Activated CD4-positive, alpha-beta memory T cell treated with anti-CD3 and anti-CD28 coated beads, Interleukin-2, amount 10 ng/mL, durations not matched to agents 7 days and 5 days (primary cell): Measurements from ENCODE around the gene PRKAA1. TPM values are rescaled to one million over a fixed set of nuclear protein-coding genes. Genes with fewer than 3 reads are reported as not detected.
A peak's percentile ranks its signal among the peaks of the same experiment; 100 is the strongest.
"Not testable (repeated sequence)": the region's sequence is repeated elsewhere in the genome, so short reads cannot be mapped to it uniquely, and the experiment has no call there.

Experiments used
- CTCF ChIA-PET: fragments of 350-600 bp; sonication (Branson Sonifier 250); formaldehyde crosslinking; loops from one replicate; lab custom pipeline; 2021; ENCODE audit warnings: antibody characterized with exemption, inconsistent platforms; lab: Charles Lee
- POLR2A ChIA-PET: fragments of 350-600 bp; sonication (Branson Sonifier 250); formaldehyde crosslinking; loops from one replicate; lab custom pipeline; 2021; ENCODE audit warnings: antibody characterized with exemption; lab: Charles Lee
- DNase-seq: peaks from one replicate; pipeline ENCODE4 v3.0.0-alpha.2; 2020
- H3K27ac Mint-ChIP-seq: one replicate; pipeline ENCODE4 v1.8.0; 2021; ENCODE audit warnings: mild to moderate bottlenecking, mixed read lengths
- H3K27me3 Mint-ChIP-seq: one replicate; pipeline ENCODE4 v1.8.0; 2021; ENCODE audit warnings: mixed read lengths
- H3K36me3 Mint-ChIP-seq: one replicate; pipeline ENCODE4 v1.8.0; 2021; ENCODE audit warnings: low read depth, mixed read lengths
- H3K4me1 Mint-ChIP-seq: one replicate; pipeline ENCODE4 v1.8.0; 2021; ENCODE audit warnings: mixed read lengths
- H3K4me3 Mint-ChIP-seq: one replicate; pipeline ENCODE4 v1.8.0; 2021; ENCODE audit warnings: mild to moderate bottlenecking, mixed read lengths
- H3K9me3 Mint-ChIP-seq: one replicate; pipeline ENCODE4 v1.8.0; 2021; ENCODE audit warnings: mixed read lengths
- total RNA-seq, 2 experiments: library from RNA; stranded (reverse); gene quantifications; one replicate each; pipeline ENCODE4 v1.2.3, GENCODE V29; 2021

PRKAA1 gene
- total RNA-seq, 2 experiments from 2014 or later, result 76.6 to 77.7 TPM

DNA sequence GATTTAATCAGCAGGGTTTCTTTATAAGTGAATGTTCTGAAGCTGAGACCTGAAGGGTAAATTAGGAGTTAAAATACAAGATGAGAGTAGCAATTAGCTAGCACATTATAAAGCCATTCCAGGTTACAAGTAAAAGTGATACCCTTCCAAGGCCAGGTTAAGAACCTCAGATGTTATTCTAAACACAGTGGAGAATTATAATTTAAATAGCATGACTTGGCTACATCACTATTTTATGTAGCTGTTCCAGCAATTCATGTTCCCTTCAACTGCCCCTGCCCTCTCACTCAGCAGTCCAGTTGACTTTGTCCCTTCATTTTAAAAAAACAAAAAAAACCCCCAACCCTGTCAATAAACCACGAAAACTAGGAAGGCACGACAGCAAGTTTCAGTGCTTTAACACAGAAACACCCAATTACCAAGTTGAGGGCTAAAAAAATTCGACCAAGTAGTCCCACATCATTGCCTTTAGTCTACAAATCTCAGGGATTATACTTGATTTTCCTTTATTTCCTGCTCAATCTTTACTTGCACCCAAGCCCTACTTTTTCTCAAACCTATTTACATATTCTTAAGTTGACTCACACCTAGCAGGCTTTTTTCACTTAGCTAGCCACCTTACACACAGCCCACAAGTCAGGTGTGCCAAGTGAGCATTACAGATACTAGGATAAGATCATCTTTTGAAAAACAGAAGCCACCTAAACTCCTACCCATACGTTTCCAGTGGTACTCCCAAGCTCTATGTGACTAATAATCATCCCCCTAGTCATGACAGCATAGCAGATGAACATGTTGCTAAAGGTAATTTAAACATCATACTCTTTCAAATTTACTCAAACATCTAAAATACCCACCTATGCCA, 33.4 kb upstream of the PRKAA1 start:
- ChIA-PET CTCF (interaction anchor here (0.6 to 1.9 kb wide), 4 partner anchors 10 to 1253 kb away, joined by 3 to 4 read pairs (median 4); partner anchors contain the start of genes CARD6 and TTC33), POLR2A (interaction anchor here (1.2 to 4.5 kb wide), 6 partner anchors 8 to 147 kb away, joined by 3 to 19 read pairs (median 7); no protein-coding TSS in a partner anchor)
- Mint-ChIP-seq H3K27me3 (no peaks in the 10 kb centered on the region), H3K36me3 (peaks cover 86% of the 10 kb centered on the region), H3K9me3 (no peaks in the 10 kb centered on the region), H3K4me1 (peaks cover 65% of the 10 kb centered on the region), H3K4me3 (peak overlapping the region; percentile 12), H3K27ac (peak overlapping the region; percentile 50)
- DNase-seq, result no peak

DNA sequence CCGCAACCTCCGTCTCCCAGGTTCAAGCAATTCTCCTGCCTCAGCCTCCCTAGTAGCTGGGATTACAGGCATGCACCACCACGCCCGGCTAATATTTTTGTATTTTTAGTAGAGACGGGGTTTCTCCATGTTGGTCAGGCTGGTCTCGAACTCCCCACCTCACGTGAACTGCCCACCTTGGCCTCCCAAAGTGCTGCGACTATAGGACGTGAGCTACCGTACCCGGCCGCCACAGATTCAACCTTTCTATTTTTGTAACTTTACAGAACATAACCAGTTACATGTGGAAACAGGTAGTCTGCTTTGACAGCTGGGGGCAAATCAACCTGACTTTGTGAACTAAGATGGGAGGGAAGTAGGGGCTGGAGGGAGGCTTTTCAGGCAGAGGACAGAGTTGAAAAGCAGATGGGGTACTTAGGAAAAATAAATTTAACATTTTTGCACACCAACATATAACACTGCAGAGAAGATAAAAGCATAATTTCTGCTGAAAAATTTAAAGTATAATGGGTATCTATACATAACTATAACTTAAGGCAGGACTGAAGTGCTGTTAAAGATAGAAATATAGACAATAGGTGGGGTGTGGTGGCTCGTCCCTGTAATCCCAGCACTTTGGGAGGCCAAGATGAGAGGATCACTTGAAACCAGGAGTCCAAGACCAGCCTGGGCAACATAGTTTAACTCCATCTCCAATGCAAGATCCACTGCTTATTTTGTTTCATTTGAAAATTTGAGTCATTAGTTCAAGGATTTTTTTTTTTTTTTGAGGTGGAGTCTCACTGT, 31.8 kb upstream of the PRKAA1 start:
- no peak overlapping the region for H3K27ac Mint-ChIP-seq
- POLR2A ChIA-PET, result interaction anchor here (0.7 to 4.1 kb wide), 7 partner anchors 9 to 145 kb away, joined by 3 to 16 read pairs (median 4); partner anchors contain the start of gene TTC33
- H3K4me3 Mint-ChIP-seq, result no peak overlapping the region
- H3K27me3 Mint-ChIP-seq, result no peaks in the 10 kb centered on the region
- no peaks in the 10 kb centered on the region for H3K9me3 Mint-ChIP-seq
- peaks cover 50% of the 10 kb centered on the region for H3K4me1 Mint-ChIP-seq
- peaks cover 87% of the 10 kb centered on the region for H3K36me3 Mint-ChIP-seq
- no peak for DNase-seq
- CTCF ChIA-PET, result no interaction called here

DNA sequence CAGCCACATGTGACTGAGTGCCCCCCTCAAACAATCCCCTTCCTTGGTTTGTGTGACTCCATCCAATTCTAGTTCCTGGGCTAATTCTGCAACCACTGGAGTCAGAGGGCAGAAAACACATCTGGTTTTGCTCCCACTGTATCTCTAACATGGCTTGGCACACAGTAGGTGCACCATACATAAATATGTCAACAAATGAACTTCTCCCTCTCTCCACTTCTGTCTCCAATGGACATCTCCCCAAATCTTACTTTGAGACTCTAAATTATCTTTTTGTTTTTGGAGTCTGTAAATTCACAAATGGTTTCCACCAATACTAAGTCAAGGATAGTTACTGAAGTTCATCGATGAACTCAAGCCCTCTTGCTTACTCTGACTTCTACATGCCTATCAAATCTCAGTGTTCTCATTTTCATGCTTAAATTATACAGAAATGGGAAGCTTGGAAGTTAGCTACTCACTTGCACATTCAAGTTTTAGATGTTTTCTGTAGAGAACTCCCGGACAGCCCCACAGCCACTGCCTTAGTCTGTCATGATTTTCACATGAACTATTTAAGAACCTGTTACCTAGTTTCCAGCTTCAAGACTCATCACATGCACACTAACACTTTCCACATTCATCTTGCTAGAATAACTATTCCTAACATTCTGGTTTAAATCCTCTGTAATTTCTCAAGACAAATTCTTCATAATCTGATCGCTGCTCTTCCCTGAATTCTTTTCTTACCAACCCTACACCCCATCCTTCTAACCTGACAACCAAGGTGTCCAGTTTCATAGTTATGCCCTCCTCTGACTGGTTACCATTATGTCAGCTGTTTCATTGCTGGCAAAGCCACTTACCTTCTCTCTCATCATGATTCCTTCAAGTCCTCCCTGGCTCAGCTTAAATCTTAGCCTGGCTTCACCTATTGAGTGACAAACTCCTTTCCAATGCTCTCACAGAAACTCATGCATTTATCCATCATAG, 30.8 kb upstream of the PRKAA1 start:
- ChIA-PET CTCF (no interaction called here), POLR2A (interaction anchor here (0.6 to 4.1 kb wide), 4 partner anchors 8 to 74 kb away, joined by 3 to 16 read pairs (median 5); partner anchors contain the start of gene TTC33)
- Mint-ChIP-seq H3K27me3 (no peaks in the 10 kb centered on the region), H3K4me1 (peaks cover 47% of the 10 kb centered on the region), H3K27ac (peak overlapping the region; percentile 17), H3K4me3 (no peak overlapping the region), H3K9me3 (no peaks in the 10 kb centered on the region), H3K36me3 (peaks cover 78% of the 10 kb centered on the region)
- DNase-seq, result no peak

DNA sequence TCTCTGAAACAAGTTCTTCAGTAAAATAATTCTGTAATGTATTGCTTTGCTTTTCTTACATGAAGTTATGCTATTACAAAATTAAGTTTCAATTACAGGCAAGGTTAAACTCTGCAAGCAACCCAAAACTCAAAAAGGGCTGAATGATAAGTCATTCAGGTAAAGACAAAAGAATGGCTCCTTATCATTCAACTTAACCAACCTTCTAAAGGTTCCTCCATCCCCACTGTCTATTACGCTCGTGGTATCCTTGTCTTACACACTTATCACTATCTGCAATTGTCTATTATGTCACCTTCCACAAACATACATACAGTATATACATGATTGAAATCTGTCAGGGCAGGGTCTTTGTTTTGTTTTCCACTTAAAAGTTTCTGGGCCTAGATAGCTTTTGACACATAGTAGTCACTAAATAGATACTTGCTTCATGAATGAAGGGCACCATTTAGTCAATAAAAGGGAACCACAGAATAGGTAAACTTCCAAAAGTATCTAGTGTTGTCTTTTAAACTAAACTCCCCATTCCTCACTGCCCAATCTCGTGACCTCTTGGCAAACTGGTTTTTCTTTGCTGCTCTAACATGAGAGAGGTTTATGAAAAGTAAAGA, 30.0 kb upstream of the PRKAA1 start:
- DNase-seq, result no peak
- Mint-ChIP-seq H3K27me3 (no peaks in the 10 kb centered on the region), H3K9me3 (no peaks in the 10 kb centered on the region), H3K27ac (no peak overlapping the region), H3K36me3 (peaks cover 69% of the 10 kb centered on the region), H3K4me3 (no peak overlapping the region), H3K4me1 (peaks cover 40% of the 10 kb centered on the region)
- ChIA-PET CTCF (no interaction called here), POLR2A (interaction anchor here (1.7 kb wide), 1 partner anchor 73 kb away, joined by 7 read pairs; the partner anchor contains the start of gene TTC33)

DNA sequence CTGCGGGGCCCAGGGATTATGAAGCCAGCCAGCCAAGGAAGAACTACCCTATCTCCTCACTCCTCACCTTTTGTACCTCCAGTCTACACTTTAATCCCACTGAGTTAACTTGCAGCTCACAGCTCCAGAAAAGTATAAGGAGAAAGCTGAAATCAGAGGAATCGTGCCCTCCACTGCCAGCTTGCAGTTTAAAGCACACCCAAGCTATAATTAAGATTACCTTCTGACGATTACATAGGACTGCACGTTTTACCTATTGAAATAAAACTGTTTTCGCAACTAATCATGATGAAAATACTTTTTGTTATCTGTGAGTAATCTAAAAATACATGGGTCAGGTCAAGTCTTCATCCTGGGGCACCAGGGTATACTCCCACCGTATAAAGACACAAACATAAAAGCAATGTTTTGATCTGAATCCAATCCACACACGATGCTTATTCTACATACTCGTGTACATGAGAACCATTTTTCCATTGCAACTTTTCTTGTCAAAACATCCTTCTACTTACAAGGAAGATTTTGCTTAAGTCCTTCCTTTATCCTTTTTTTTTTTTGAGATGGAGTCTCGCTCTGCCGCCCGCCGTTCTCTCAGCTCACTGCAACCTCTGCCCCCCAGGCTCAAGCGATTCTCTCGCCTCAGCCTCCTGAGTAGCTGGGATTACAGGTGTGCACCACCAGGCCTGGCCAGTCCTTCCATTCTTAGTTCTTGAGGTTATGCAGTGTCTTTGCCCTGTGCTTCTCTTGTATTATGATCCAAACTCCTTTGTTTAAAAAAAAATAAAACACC, 29.2 kb upstream of the PRKAA1 start:
- Mint-ChIP-seq H3K36me3 (peaks cover 66% of the 10 kb centered on the region), H3K4me1 (peaks cover 32% of the 10 kb centered on the region), H3K9me3 (no peaks in the 10 kb centered on the region), H3K27me3 (no peaks in the 10 kb centered on the region), H3K27ac (no peak overlapping the region), H3K4me3 (no peak overlapping the region)
- ChIA-PET POLR2A (interaction anchor here (1.0 to 1.4 kb wide), 3 partner anchors 15 to 19 kb away, joined by 3 to 6 read pairs (median 4); no protein-coding TSS in a partner anchor), CTCF (no interaction called here)
- no peak for DNase-seq

DNA sequence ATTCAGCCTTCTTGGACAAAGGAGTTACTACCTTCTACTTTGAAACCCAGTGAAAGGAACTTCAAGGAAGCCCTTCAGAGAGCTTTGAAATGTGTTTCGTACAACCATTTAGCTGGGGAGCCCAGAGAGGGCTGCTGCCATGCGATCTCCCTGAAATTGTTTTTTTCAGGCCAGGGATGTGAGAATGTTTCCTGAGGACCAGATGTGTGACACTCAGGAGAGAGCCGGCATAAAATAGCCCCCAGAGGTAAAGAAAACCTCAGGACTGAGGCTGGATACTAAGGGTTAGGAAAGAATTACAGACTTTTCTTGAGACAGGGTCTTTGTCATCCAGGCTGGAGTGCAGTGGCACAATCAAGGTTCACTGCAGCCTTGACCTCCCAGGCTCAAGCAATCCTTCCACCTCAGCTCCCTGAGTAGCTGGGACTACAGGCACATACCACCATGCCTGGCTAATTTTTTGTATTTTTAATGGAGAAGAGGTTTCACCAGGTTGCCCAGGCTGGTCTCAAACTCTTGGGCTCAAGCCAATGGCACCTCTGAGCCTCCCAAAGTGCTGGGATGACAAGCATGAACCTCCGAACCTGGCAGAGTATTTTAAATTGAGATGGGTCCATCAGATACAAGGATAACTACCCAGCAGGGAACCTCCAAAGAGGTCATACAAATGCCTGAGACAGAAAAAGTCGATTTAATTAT, 28.5 kb upstream of the PRKAA1 start:
- no peaks in the 10 kb centered on the region for H3K9me3 Mint-ChIP-seq
- H3K27ac Mint-ChIP-seq, result no peak overlapping the region
- no peak overlapping the region for H3K4me3 Mint-ChIP-seq
- H3K36me3 Mint-ChIP-seq, result peaks cover 60% of the 10 kb centered on the region
- POLR2A ChIA-PET, result interaction anchor here (0.8 to 1.5 kb wide), 6 partner anchors 9 to 29 kb away, joined by 3 to 6 read pairs (median 4); partner anchors contain the start of gene PRKAA1
- CTCF ChIA-PET, result interaction anchor here (1.2 kb wide), 1 partner anchor 24 kb away, joined by 3 read pairs; no protein-coding TSS in a partner anchor
- H3K4me1 Mint-ChIP-seq, result peaks cover 25% of the 10 kb centered on the region
- no peak for DNase-seq
- no peaks in the 10 kb centered on the region for H3K27me3 Mint-ChIP-seq

DNA sequence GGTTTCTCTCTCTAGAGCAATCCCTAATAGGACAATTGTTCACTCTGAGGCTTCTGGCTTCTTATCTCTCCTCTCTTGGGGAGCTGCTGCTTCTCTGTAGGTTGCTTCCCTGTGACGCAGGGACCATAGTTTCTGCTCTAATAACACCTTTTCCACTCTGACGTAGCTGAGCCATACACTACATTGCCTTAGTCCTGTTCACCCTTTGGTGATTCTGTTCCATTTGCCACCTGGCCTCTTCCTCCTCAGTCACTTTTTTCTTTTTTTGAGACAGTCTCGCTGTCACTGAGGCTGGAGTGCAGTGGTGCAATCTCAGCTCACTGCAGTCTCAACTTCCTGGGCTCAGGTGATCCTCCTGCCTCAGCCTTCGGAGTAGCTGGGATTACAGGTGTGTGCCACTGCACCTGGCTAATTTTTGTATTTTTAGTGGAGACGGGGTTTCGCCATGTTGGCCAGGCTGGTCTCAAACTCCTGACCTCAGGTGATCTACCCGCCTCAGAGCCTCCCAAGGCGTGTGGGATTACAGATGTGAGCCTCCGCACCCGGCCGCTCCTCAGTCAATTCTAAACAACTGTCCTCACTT, 27.4 kb upstream of the PRKAA1 start:
- ChIA-PET CTCF (interaction anchor here (1.2 kb wide), 1 partner anchor 22 kb away, joined by 3 read pairs; no protein-coding TSS in a partner anchor), POLR2A (interaction anchor here (0.8 to 1.6 kb wide), 4 partner anchors 8 to 28 kb away, joined by 3 to 5 read pairs (median 4); partner anchors contain the start of gene PRKAA1)
- not testable (repeated sequence) for H3K27me3 Mint-ChIP-seq, H3K27ac Mint-ChIP-seq, H3K4me3 Mint-ChIP-seq, DNase-seq, H3K9me3 Mint-ChIP-seq
- peaks cover 53% of the 10 kb centered on the region for H3K36me3 Mint-ChIP-seq
- H3K4me1 Mint-ChIP-seq, result peaks cover 15% of the 10 kb centered on the region

DNA sequence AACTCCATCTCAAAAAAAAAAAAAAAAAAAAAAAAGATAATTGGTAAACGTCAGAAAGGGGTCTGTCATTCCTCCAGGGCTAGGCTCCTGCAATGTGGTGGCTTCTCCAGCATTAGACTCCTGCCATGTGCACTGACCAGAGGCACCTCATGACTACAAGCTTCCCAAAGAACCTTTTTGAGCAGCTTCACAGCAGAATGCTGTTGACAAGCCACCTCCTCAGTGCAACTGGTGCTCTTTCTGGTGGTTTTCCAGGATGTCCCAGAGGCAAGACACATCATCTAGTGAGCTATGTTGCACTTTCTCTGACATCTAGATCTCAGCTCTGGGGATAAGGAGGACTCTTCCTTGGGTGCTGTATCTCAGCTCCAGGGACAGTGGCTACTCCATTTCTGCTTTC, 25.3 kb upstream of the PRKAA1 start:
- ChIA-PET POLR2A (interaction anchor here (0.7 to 1.7 kb wide), 2 partner anchors 9 to 11 kb away, joined by 4 to 5 read pairs; no protein-coding TSS in a partner anchor), CTCF (no interaction called here)
- H3K4me3 Mint-ChIP-seq, result no peak overlapping the region
- H3K4me1 Mint-ChIP-seq, result no peaks in the 10 kb centered on the region
- H3K27ac Mint-ChIP-seq, result no peak overlapping the region
- DNase-seq, result no peak
- peaks cover 35% of the 10 kb centered on the region for H3K36me3 Mint-ChIP-seq
- H3K27me3 Mint-ChIP-seq, result no peaks in the 10 kb centered on the region
- H3K9me3 Mint-ChIP-seq, result no peaks in the 10 kb centered on the region

DNA sequence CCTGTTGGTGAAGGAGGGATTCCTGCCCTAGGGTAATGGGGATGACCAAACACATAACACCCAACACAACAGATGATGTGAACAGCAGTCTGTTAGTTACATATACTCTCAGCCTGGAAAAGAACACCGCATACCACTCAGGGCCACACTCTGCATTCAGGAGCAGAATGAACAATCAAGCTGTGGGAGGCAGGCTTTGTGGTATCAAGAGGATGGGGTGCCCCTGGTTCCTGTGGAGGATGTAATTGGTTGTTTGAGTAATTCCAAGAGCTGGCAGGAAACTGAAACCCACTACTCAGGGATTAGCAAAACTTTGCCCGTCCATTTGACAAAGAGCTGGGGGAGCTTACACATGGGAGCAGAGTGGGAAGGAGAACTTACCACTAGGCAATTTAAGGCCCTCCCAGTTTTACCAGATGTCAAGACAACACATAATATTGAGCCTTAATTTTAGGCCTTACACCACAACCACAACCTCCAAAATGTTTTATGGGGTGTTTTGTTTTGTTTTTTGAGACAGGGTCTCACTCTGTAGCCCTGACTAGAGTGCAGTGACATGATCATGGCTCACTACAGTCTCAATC, 15.6 kb upstream of the PRKAA1 start:
- CTCF ChIA-PET, result no interaction called here
- no peaks in the 10 kb centered on the region for H3K36me3 Mint-ChIP-seq
- H3K27me3 Mint-ChIP-seq, result no peaks in the 10 kb centered on the region
- no peak overlapping the region for H3K27ac Mint-ChIP-seq
- POLR2A ChIA-PET, result interaction anchor here (1.1 to 3.2 kb wide), 2 partner anchors 16 to 19 kb away, joined by 3 to 19 read pairs; partner anchors contain the start of genes PRKAA1 and RPL37
- DNase-seq, result peak; percentile 31
- no peak overlapping the region for H3K4me3 Mint-ChIP-seq
- no peaks in the 10 kb centered on the region for H3K9me3 Mint-ChIP-seq
- H3K4me1 Mint-ChIP-seq, result peaks cover 13% of the 10 kb centered on the region

DNA sequence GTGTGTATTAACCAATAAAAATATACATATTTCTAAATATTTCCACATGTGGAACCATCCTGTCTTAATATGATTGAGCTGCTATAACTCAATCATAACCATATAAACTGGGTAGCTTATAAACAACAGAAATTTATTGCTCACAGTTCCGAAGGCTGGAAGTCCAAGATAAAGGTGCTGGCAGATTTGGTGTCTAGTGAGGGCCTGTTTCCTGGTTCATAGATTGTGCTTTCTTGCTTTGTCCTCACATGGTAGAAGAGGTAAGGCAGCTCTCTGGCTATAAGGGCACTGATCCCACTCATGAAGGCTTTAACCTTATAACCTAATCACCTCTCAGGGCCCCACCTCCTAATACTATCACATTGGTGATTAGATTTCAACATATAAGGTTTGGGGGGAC, 14.0 kb upstream of the PRKAA1 start:
- no peaks in the 10 kb centered on the region for H3K36me3 Mint-ChIP-seq
- DNase-seq, result no peak
- H3K27ac Mint-ChIP-seq, result no peak overlapping the region
- H3K4me3 Mint-ChIP-seq, result no peak overlapping the region
- peaks cover 23% of the 10 kb centered on the region for H3K4me1 Mint-ChIP-seq
- ChIA-PET CTCF (no interaction called here), POLR2A (interaction anchor here (0.9 to 1.9 kb wide), 3 partner anchors 9 to 23 kb away, joined by 3 to 6 read pairs (median 4); partner anchors contain the start of gene RPL37)
- H3K9me3 Mint-ChIP-seq, result no peaks in the 10 kb centered on the region
- H3K27me3 Mint-ChIP-seq, result no peaks in the 10 kb centered on the region
